CD4-positive, alpha-beta T cell treated with Interleukin-12 subunit alpha and Interleukin-12 subunit beta, for 1 hour (primary cell): Measurements from ENCODE around the gene CAPN8.

Source experiments
- DNase-seq: peaks from one replicate; pipeline ENCODE4 v3.0.0-alpha.2; 2020

CAPN8 gene

GRCh38 chr1:223652436-223652941 lies 13.0 kb downstream of the CAPN8 start:
- no peak for DNase-seq

GRCh38 chr1:223651291-223651991 lies 14.1 kb downstream of the CAPN8 start:
- DNase-seq, result no peak

- DNase-seq, result no peak
These were observed 15.0 kb downstream of the CAPN8 start for GRCh38 chr1:223650465-223650864.

GRCh38 chr1:223649222-223649621 lies 16.3 kb downstream of the CAPN8 start:
- no peak for DNase-seq

GRCh38 chr1:223647249-223647648 lies 18.3 kb downstream of the CAPN8 start:
- DNase-seq, result no peak

GRCh38 chr1:223645903-223646302 lies 19.6 kb downstream of the CAPN8 start:
- no peak for DNase-seq

- DNase-seq, result no peak
These were observed 23.3 kb downstream of the CAPN8 start for GRCh38 chr1:223642237-223642636.

GRCh38 chr1:223641523-223642039 lies 23.9 kb downstream of the CAPN8 start:
- DNase-seq, result no peak

GRCh38 chr1:223639331-223639749 lies 26.2 kb downstream of the CAPN8 start:
- no peak for DNase-seq

- DNase-seq, result no peak
These were observed 30.3 kb downstream of the CAPN8 start for GRCh38 chr1:223635236-223635635.

- DNase-seq, result no peak
These were observed 31.1 kb downstream of the CAPN8 start for GRCh38 chr1:223634423-223634822.

GRCh38 chr1:223631956-223632355 lies 33.5 kb downstream of the CAPN8 start:
- no peak for DNase-seq

- no peak for DNase-seq
These were observed 34.0 kb downstream of the CAPN8 start for GRCh38 chr1:223631473-223631872.

GRCh38 chr1:223629126-223629457 lies 36.4 kb downstream of the CAPN8 start:
- no peak for DNase-seq

- peak; percentile 37 for DNase-seq
These were observed 37.0 kb downstream of the CAPN8 start for GRCh38 chr1:223628233-223629125.

- no peak for DNase-seq
These were observed 43.2 kb downstream of the CAPN8 start for GRCh38 chr1:223622132-223622842.

GRCh38 chr1:223621312-223621734 lies 44.2 kb downstream of the CAPN8 start:
- peak; percentile 4 for DNase-seq

- no peak for DNase-seq
These were observed 45.1 kb downstream of the CAPN8 start for GRCh38 chr1:223620297-223620897.

GRCh38 chr1:223618680-223619079 lies 46.8 kb downstream of the CAPN8 start:
- no peak for DNase-seq

- no peak for DNase-seq
These were observed 48.0 kb downstream of the CAPN8 start for GRCh38 chr1:223617323-223618070.

GRCh38 chr1:223616586-223616985 lies 48.9 kb downstream of the CAPN8 start:
- no peak for DNase-seq

- DNase-seq, result no peak
These were observed 53.6 kb downstream of the CAPN8 start for GRCh38 chr1:223611936-223612335.
